GM19463 (cell line): Measurements from ENCODE around the gene EPHA7.

ENCODE experiments used
- ATAC-seq: cut with Tn5 transposase; IDR thresholded peaks from one replicate; pipeline ENCODE4 v1.9.1; 2021; ENCODE audit warnings: mild to moderate bottlenecking, moderate library complexity; ENCODE audit not compliant: unreplicated experiment

The EPHA7 gene

GRCh38 chr6:93327857-93328256 lies 91.5 kb downstream of the EPHA7 start:
- no peak for ATAC-seq

- ATAC-seq: no peak
These were observed 93.6 kb downstream of the EPHA7 start for GRCh38 chr6:93325761-93326160.

GRCh38 chr6:93323630-93324029 lies 95.7 kb downstream of the EPHA7 start:
- no peak for ATAC-seq

GRCh38 chr6:93322651-93323050 lies 96.7 kb downstream of the EPHA7 start:
- no peak for ATAC-seq

GRCh38 chr6:93319304-93319703 lies 100.1 kb downstream of the EPHA7 start:
- no peak for ATAC-seq

- no peak for ATAC-seq
These were observed 101.2 kb downstream of the EPHA7 start for GRCh38 chr6:93318121-93318520.

GRCh38 chr6:93317592-93317991 lies 101.8 kb downstream of the EPHA7 start:
- no peak for ATAC-seq

GRCh38 chr6:93307505-93308409 lies 111.6 kb downstream of the EPHA7 start:
- no peak for ATAC-seq

- no peak for ATAC-seq
These were observed 114.3 kb downstream of the EPHA7 start for GRCh38 chr6:93305088-93305487.

GRCh38 chr6:93304505-93304904 lies 114.9 kb downstream of the EPHA7 start:
- ATAC-seq: no peak

- ATAC-seq: no peak
These were observed 118.7 kb downstream of the EPHA7 start for GRCh38 chr6:93300661-93301060.

- ATAC-seq: no peak
These were observed 119.7 kb downstream of the EPHA7 start for GRCh38 chr6:93299622-93300021.

GRCh38 chr6:93295631-93296030 lies 123.7 kb downstream of the EPHA7 start:
- ATAC-seq: no peak

- ATAC-seq: no peak
These were observed 124.5 kb downstream of the EPHA7 start for GRCh38 chr6:93294879-93295278.

GRCh38 chr6:93293872-93294271 lies 125.5 kb downstream of the EPHA7 start:
- no peak for ATAC-seq

- ATAC-seq: no peak
These were observed 125.9 kb downstream of the EPHA7 start for GRCh38 chr6:93293460-93293859.

- ATAC-seq: no peak
These were observed 136.8 kb downstream of the EPHA7 start for GRCh38 chr6:93282521-93283031.

GRCh38 chr6:93278241-93278640 lies 141.1 kb downstream of the EPHA7 start:
- no peak for ATAC-seq

- no peak for ATAC-seq
These were observed 146.5 kb downstream of the EPHA7 start for GRCh38 chr6:93272896-93273295.

GRCh38 chr6:93272211-93272610 lies 147.1 kb downstream of the EPHA7 start:
- ATAC-seq: no peak

- no peak for ATAC-seq
These were observed 153.1 kb downstream of the EPHA7 start for GRCh38 chr6:93266116-93266817.

- ATAC-seq: no peak
These were observed 158.5 kb downstream of the EPHA7 start for GRCh38 chr6:93260881-93261280.
